Inferior parietal cortex (tissue), 1 donor: ENCODE data around the gene P2RX2.

ENCODE experiments used
- DNase-seq: peaks from one replicate; pipeline ENCODE4 v3.0.0-alpha.2; 2016; ENCODE audit errors: extremely low spot score

The P2RX2 gene

DNA sequence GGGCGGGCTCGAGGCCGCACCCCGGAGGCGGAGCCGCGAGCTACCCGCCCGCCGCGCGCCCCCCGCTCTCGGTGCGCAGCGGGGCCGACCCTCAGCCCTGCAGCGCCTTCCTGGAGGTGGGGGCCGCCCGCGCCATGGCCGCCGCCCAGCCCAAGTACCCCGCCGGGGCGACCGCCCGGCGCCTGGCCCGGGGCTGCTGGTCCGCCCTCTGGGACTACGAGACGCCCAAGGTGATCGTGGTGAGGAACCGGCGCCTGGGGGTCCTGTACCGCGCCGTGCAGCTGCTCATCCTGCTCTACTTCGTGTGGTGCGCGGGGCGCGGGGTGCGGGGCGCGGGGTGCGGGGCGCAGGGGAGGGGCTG is at the start of gene P2RX2:
TSS of gene P2RX2 (plus strand) at position 94 of the 361 bp plus-strand sequence. CDS start at position 135, 41 bp downstream.
- DNase-seq, result no peak

DNA sequence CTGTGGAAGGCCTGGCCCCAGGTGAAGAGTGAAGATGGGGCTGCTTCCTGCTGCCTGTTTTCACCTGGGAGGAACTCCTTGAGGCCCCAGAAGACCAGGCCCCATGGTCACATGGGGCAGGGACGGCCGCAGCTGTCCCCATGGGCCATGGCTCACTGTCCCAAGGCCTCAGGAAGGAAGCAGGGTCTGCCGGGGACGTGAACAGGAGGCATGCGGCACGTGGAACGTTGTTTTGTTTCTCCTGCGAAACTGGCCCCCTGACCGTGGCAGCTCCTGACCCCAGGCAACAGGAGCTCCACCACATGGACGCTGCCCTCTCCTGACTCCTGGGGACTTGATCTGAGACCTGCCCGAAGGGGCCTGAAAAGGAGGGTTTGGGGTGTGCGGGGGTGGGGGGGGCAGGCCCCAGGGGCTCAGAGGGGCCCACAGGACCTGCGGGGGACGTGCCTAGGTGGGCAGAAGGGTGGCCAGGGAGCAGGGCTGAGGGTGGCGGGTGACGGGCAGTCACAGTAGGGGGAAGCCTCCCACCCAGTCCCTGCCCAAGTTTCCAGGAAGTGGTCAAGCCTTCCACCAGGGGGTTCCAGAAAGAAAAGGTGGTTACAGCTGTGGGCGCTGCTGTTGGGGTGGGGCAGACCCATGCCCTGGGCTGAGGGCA is 49.6 kb upstream of the P2RX2 start:
- DNase-seq, result no peak

DNA sequence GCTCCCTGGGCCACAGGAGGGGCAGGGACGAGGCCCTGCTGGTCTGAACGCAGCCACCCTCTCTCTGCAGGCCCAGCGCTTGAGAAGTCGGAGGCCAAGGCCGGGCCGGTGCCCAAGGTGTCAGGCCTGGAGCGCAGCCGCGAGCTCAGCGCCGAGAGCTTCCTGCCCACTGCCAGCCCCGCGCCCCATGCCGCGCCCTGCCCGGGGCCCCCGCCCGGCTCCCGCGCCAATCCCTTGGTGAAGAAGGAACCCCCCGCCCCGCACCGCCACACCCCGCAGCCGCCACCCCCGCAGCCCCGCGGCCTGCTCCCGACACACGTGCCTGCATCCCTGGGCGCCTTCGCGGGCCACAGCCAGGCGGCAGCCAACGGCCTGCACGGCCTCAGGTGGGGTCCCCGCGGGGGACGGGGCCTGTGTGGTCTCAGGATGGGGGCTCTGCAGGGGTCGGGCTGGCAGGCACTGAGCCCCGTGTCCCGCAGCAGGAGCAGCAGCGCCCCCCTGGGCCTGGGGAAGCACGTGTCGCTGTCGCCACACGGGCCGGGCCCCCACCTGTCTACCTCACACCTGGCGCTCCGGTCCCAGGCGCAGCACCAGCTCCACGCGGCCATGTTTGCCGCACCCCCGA is 48.6 kb upstream of the P2RX2 start:
- no peak for DNase-seq

DNA sequence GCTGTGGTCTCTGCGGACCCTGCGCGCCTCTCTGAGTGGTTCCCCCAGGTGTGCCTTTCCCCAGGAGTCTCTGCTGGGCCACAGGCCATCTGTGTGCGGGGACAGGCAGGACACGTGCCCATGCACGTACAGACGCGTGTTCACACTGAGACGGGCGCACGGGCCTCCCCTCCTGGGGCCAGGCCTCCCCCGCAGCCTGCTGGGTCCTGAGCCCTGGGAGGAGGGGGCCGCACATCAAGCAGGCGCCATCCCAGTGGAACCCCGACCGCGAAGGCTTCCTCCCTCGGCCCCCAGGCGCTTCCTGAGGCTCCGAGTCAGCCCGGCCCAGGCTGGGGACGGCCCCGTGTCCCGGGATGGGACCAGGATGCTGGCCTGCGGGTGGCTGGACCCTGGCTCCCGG is 47.9 kb upstream of the P2RX2 start:
- DNase-seq, result no peak

DNA sequence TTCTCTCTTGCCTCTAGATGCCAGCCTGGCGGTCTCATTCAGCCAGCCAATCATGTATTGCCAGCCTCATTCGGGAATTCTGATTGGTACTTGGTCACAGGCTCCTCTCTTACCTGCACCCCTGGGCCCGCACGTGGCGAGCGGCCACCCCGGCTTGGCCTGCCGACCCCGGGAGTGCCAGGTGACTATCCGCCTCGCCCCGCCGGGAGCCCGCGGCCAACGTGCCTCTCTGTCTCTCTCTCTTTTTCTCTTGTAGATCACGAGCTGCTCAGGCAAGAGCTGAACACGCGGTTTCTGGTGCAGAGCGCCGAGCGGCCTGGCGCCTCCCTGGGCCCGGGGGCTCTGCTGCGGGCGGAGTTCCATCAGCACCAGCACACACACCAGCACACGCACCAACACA is 47.5 kb upstream of the P2RX2 start:
- DNase-seq, result no peak

DNA sequence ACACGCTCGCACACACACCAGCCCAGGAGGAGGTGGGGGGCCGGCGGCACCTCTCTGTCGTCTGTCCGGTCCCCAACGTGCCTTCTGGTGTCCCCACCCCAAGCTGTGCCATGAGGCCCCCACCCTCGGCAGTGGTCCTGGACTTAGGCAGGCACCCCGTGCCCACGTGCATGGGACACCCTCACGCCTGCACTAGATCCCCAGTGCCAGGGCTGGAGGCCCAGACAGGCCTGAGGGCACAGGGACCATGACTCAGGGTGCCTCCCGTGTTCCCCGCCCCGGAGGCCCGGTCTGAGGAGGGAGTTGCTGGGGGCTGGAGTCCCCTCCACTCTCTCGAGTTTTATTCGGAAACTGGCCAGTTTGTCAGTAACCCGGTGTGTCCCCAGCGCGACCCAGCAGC is 47.0 kb upstream of the P2RX2 start:
- no peak for DNase-seq

DNA sequence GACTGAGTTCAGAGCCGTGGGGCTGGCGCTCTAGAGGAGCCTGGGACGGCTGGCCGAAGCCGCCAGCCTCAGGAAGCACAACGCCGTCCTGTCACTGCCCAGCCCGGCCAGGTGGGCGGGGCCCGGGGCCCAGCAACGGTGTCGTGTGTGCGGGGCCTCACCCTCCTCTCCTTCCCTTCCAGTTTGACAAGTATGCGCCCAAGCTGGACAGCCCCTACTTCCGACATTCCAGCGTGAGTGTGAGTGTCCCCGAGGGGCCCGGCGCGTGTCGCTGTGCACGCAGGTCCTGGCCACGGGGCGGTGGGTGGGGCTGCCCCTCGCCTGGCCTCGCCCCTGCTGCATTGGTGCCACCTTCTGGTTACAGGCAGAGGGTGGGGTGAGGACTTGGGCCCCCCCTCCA is 46.5 kb upstream of the P2RX2 start:
- DNase-seq, result no peak

DNA sequence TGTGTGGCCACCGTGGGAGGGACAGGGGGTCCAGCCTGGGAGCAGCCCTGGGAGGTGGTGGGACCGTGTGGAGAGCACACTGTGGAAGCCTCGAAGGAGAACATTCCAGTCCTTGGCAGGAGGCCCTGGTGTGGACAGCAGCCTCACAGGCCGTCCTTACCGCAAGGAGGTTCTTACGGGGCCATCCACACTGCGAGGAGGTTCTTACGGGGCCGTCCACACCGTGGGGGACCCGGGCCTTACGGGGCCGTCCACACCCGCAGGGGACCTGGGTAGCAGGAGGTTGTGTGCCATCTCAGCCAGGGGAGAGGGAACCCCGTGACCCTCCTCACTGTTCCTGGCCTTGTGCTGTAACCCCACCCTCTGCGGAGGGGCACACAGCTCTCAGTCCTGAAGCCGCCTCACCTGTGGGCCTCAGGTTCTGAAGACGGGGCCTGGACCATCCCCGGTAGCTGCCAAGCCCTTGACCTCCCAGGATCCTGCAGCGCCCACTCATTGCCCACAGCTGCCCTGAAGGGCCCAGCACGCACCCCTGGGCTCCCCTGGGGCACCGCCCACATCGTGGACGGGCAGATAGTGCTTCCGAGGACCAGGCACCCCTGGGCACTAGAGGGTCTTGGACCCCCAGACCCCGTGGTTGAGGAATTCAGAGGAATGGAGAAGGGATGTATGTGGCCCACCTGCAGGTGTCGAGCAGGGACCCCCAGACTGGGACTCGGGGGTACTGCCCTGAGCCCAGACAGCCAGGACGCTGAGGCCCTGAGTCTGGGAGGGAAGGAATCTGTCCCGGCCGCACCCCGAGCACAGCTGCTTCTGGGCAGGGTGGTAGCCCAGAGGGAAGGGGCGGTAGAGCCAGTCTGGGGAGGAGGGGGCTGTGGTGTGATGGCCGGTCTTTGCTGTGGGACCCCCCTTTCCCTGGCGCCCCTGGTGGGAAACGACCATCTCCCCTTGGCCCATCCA is 45.5 kb upstream of the P2RX2 start:
- no peak for DNase-seq

DNA sequence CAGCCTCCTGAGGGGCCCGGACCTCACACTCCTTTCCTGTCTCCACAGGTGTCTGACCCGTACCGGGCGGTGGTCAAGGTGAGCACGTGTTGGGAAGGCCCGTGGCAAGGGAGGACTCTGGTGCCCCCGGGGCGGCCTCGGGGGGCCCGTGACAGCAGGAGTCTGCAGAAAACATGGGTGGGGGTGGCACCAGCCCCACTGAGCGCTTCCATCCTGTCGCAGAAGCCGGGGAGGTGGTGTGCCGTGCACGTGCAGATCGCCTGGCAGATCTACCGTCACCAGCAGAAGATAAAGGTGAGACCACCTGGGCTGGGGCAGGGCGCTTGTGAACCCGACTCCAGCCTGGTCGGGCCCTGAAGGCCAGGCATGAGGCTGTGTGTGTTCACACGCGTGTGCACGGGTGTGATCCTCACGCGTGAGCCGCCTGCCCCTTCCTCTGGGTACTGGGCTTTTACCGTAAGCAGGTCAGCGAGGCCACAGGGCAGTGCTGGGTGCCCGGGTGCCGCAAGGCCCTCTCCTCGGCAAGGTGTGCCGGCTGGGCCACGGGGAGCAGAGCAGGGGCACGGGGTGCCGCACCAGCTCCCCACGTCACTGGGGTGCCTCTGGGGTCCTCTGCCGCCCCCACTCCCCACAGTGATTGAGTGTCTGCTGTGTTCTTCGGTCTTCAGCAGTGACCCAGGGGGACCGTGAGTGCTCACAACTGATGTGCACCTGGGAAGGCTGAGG is 44.1 kb upstream of the P2RX2 start:
- no peak for DNase-seq

DNA sequence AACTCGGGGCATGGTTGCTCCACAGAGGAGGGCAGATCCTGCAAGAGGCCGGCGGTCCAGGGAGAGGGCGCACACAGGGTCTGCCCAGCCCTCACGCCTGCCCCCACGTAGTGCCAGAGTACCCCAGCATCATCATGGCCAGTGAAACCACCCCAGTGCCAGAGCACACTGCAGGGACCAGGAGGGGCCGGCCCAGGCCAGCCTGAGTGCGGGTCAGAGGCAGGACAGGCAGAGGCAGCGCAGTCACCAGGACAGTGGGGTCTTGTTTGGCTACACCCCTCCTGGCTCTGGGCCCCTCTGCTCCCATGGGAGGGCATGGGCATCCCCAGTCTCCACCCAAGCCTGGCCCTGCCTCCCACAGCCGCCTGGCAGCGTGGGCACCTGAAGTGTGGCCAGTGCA is 42.9 kb upstream of the P2RX2 start:
- DNase-seq, result no peak

DNA sequence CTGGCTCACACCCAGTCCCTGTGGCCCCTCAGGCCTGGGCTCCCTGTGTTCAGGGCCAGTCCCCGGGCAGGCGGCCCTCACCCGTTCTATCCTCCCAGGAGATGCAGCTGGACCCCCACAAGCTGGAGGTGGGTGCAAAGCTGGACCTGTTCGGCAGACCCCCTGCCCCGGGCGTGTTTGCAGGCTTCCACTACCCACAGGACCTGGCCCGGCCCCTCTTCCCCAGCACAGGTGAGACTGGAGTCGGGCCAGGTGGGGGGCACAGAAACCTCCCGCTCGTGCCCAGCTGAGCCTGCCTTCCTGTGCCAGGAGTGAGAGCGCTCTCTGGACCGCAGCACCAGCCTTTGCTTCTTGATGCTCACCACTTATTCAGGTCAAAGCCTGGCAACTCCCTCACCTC is 41.9 kb upstream of the P2RX2 start:
- DNase-seq, result no peak

DNA sequence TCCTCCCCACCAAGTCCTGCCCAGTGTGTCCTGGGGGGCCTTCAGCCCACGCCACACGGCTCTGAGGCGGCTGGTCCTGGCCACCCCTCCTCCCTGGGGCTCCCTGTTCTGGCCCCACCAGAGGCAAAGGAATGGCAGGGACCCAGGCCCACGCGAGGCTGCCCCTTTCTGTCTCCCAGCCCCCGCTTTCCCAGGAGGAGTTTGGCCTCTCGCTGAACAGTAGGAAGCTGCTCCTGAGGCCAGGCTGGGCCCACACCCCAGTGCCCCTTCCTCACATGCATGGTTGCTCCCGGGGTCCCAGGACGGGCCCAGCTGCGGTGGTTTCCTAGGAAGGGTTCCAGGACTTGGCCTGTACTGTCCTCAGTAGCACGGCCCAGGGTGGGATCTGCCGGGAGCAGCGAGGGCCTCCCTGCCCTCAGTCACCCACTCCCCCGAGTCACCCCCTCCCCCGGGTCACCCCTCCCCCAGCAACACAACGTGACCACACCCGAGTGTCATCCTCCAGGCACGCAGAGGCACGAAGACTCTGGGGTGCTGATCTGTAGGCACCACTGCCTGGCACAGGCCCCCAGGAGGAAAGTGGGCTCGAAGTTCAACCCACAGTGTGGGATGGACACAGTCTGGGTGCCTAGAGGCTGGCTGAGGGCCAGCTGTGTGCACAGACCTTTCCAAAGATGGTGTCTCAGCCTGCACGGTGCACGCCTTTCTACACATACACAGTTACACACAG is 41.2 kb upstream of the P2RX2 start:
- no peak for DNase-seq

DNA sequence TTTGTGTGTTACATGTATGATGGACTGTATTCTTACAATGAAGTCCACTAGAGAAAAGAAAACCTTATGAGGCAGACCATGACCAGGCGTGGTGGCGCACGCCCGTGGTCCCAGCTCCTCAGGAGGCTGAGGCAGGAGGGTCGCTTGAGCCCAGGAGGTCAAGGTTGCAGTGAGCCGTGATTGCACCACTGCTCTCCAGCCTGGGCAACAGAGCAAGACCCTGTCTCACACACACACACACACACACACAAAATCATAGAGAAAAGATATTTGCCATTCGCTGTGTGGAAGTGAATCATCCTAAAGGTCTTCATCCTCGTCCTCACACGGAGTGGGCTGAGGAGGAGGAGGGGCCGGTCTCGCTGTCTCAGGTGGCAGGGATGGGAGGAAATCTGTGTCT is 40.5 kb upstream of the P2RX2 start:
- no peak for DNase-seq

DNA sequence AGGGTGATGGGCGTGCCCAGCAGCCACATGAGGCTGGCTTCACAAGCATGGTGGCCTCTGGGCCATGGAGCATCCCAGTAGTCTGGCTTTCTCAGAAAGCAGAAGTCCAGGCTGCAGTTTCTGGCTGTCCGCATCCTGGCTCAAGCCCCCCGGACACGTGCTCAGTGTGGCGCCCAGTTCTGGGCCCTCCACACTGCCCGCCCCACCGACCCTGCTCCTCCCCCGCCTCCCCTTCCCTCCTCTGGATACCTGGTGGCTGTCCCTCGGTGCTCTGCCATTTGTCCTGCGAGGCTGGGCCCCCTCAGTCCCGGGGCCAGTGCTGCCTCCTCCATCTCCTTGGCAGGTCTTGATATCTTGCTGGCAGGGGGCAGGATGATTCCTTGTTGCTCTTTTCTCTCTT is 39.8 kb upstream of the P2RX2 start:
- no peak for DNase-seq

DNA sequence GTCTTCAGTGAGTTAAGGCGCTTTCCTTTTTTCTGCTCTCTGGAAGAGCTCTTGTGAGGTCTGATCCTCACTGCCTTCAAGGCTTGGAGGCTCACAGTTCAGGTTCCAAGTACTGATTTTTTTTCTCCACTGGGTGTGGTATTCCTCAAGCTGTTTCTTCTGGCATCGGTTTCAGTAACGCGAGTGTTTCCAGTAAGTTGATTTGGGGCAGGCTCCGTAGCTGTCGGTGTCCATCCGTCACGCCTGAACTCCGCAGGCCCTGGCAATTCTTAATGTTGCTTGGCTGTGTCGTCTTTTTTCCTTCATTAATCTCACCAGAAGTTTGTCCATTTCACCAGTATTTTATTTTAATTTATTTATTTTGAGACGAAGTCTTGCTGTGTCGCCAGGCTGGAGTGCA is 38.8 kb upstream of the P2RX2 start:
- DNase-seq, result no peak

DNA sequence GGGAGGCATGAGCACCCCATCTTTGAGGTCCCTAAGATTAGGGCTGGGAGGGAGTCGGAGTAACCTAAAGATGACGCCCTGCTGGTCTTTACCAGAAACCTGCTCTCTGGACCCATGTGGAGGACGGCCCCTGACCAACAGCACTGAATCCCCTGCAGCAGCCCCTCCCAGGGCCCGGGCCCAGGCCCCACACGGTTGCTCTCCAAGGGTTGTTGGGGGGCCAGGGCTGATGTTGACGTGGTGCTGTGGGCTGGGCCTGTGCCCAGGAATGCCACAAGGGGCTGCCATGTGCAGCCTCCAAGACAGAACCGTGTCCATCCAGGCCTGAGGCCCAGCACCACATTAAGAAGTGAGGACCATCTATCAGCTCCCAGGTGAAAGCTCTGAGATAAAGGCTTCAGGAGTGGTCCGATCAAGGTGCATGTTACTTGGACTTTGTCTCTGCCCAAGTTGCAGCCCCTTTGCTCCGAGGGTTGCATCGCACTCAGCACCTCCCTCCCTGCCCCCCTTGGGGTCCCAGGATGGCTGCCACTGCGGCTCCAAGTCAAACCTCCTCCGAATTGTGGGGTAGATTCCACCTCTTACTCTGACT is 37.8 kb upstream of the P2RX2 start:
- no peak for DNase-seq

DNA sequence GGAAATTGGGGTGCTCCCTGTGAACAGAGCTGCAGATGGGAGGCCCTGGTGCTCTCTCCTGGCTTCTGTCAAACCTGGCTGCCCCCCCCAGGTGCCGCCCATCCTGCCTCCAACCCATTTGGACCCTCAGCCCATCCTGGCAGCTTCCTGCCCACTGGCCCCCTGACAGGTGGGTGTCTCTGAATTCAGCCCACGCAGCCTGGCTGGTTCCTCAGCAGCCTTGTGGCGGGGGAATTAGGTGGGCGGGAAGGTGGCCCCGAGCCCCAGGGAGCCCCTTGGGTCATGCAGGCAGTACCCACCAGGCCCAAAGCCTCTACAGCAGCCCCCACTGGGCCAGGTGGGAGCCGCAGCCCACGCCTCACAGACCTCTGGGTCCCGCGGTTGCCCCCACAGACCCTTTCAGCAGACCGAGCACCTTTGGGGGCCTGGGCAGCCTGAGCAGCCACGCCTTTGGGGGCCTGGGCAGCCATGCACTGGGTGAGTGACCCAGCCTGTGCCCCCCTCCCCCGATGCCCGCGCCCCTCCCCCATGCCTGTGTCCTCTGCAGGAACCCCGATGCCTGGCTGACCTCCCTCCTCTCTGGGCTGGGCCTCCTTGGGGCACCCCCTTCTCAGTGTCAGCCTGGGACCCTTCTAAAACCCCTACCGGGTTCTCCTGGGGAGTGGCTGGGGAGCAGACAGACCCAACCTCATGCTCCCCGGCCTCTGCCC is 37.1 kb upstream of the P2RX2 start:
- no peak for DNase-seq

DNA sequence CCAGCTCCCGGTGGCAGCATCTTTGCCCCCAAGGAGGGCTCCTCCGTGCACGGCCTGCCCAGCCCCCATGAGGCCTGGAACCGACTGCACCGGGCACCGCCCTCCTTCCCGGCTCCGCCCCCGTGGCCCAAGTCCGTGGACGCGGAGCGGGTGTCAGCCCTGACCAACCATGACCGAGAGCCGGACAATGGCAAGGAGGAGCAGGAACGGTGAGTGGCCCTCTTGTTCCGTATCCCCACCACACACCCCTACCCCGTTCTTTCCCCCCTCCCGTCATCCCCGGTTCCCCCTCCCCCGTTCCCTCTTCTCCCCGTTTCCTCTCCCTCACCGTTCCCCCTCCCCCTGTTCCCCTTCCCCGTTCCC is 36.5 kb upstream of the P2RX2 start:
- no peak for DNase-seq

DNA sequence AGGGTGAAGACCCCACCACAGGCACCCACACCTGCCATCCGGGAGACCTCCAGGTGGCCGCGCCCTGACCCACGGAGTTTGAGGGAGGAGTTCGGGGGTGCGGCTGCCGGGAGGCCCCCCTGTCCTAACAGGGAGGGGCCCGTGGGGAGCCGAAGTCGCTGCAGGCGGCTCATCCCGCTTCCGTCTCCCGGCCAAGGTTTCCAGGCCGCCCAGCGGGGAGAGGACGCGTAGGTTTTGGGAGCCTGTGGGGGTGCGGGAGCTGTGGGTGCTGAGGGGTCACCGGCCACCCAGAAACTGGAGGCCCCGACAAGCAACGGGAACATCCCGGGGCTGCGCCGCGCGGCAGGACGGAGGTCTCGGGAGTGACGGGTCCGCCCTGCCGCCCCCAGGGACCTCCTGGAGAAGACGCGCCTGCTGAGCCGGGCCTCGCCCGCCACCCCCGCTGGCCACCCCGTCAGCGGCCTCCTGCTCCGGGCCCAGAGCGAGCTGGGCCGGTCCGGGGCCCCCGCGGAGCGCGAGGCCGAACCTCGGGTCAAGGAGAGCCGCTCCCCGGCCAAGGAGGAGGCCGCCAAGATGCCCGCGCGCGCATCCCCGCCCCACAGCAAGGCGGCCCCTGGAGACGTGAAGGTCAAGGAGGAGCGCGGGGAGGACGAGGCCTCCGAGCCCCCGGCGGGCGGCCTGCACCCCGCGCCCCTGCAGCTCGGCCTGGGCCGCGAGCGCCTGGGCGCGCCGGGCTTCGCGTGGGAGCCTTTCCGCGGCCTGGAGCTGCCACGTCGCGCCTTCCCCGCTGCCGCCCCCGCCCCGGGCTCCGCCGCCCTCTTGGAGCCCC is 35.8 kb upstream of the P2RX2 start:
- no peak for DNase-seq

DNA sequence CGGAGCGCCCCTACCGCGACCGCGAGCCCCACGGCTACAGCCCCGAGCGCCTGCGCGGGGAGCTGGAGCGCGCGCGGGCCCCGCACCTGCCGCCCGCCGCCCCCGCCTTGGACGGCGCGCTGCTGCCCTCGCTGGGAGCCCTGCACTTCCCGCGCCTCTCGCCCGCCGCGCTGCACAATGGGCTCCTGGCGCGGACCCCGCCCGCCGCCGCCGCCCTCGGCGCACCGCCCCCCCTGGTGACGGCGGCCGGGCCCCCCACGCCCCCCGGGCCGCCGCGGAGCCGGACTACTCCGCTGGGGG is 35.2 kb upstream of the P2RX2 start:
- no peak for DNase-seq
